ENCODE data around the gene FRY.

Gene FRY

DNA sequence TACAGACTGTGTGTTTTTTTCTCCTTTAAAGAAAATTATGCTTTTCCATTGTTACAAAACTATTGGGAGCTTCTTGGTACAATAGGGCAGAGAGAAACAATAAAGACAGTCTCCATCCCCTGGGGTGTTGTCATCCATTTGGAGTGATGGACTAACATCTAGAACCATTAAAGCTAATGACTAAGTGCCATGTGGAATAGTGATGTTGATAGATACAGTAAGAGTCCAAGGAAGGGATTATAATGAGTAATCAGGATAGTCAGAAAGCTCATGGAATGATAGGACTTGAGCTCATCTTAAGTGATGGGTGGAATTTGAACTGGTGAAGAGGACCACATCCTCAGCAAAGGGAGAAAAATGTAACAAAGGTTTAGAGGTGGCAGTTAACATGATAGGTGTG lies 24.1 kb upstream of the FRY start:
- TF ChIP-seq, protein P1, sequence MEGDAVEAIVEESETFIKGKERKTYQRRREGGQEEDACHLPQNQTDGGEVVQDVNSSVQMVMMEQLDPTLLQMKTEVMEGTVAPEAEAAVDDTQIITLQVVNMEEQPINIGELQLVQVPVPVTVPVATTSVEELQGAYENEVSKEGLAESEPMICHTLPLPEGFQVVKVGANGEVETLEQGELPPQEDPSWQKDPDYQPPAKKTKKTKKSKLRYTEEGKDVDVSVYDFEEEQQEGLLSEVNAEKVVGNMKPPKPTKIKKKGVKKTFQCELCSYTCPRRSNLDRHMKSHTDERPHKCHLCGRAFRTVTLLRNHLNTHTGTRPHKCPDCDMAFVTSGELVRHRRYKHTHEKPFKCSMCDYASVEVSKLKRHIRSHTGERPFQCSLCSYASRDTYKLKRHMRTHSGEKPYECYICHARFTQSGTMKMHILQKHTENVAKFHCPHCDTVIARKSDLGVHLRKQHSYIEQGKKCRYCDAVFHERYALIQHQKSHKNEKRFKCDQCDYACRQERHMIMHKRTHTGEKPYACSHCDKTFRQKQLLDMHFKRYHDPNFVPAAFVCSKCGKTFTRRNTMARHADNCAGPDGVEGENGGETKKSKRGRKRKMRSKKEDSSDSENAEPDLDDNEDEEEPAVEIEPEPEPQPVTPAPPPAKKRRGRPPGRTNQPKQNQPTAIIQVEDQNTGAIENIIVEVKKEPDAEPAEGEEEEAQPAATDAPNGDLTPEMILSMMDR (IDR thresholded peaks at IDR 0.05) = no peak
- no peak overlapping the region for H3K27ac ChIP-seq
- no peak for DNase-seq (ENCODE audit: low spot score)
- no peak overlapping the region for H3K4me3 ChIP-seq

DNA sequence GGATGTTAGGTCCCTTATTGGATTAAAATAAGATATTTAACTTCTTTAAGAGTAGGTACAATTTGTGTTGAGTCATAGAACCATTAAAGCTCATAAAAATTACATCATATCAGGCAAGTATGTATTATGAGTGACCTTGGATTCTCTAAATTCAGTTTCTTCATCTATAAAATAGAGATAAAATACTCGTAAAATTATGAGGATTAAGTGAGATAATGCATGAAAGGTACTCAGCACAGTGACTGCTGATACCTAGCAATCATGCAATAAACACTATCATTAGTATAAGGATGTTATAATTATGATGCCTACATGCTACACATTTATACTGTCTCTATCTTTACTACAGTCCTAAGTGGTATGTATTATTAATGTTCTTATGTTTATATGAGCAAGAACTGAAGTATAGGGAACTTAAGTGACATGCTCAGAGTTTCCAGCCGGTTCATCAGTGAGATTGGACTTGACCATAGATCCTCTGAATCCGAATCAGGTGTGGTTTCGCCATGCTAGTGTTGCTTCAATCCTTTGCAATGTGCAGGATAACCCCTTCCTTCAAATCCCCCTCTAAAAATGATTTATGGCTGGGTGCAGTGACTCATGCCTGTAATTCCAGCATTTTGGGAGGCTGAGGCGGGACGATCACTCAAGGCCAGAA lies 22.9 kb upstream of the FRY start:
- H3K4me3 ChIP-seq = no peak overlapping the region
- no peak overlapping the region for H3K27ac ChIP-seq
- TF ChIP-seq, protein P1 (IDR thresholded peaks at IDR 0.05) = no peak
- no peak for DNase-seq (ENCODE audit: low spot score)

DNA sequence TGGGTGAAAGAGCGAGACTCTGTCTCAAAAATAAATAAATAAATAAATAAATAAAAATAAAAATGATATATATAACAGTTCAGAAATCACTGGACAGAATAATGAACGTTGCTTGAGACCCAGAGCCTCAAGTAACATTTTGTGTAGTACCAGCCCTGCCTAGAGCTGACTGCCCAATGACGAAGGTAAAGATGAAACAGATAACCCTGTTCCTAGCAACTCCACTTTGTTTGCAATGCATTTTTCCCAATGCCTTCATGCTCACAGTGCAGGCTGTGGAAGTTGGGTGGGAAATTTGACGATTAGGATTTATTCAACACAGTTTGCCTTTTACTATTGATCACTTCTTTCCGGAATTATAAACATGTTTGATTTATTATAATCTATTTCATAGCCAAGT lies 22.2 kb upstream of the FRY start:
- no peak overlapping the region for H3K27ac ChIP-seq
- TF ChIP-seq, protein P1 (IDR thresholded peaks at IDR 0.05) = no peak

DNA sequence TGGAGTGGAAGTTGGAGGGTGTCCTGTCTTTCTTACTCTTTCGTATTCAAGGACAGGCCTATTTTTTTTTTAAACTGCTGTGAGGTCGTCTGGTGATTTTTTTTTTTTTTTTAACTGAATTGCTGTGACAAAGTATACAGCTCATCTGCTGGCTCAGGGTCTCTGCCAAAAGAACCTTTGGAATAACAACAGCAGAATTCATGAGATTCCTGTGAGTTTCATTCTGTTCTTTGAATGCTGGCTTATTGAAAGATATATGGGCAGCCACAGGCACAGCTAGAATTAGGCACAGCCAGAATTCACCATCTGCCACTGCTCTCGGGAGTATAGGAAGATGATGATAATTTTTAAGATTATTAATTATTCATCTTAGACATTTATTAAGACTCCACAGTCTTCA lies 21.4 kb upstream of the FRY start:
- no peak for DNase-seq (ENCODE audit: low spot score)
- no peak overlapping the region for H3K27ac ChIP-seq
- TF ChIP-seq, protein P1 (IDR thresholded peaks at IDR 0.05) = no peak
- no peak overlapping the region for H3K4me3 ChIP-seq

More for the DNA sequence above, 22.2 kb upstream of the FRY start:
- no peak for DNase-seq (ENCODE audit: low spot score)
- no peak overlapping the region for H3K4me3 ChIP-seq

DNA sequence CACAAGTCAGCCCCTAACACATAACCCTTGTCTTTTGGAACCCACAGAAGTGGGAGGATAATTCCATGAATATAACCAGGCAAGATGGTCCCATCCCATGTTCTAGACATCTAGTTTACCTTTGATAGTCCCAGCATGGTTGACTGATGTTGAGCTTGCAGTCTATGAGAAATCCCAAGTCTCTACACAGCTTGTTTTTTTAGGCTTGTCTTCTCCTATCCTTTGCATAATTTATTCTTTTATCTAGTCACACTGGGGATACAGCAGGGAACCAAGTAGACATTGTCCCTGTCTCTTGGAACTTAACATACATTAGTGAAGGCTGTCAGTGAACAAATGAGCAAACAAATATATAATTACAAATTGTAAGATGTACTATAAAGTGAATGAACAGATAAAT lies 19.6 kb upstream of the FRY start:
- DNase-seq (ENCODE audit: low spot score) = no peak
- TF ChIP-seq, protein P1 (IDR thresholded peaks at IDR 0.05) = no peak
- Histone ChIP-seq H3K4me3 (no peak overlapping the region), H3K27ac (no peak overlapping the region)

DNA sequence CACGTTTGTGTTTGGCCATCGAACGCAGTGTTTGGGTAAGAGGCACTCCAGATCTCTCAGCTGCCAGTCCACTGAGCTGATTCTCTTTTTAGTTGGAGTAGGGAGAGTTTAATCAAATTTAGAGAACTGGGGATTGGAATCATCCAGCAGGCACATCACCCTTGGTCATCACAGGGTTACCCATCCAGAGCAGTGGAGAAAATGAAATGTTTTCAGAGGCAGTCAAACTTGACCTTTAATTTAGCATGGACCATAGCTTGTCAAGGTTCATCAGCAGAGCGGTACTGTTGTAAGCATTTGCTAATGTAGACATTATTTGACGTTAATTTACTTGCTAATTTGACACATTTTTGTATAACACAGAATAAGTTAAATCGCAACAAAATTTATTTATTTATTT lies 18.4 kb upstream of the FRY start:
- TF ChIP-seq, protein P1 (IDR thresholded peaks at IDR 0.05) = no peak
- Histone ChIP-seq H3K4me3 (no peak overlapping the region), H3K27ac (no peak overlapping the region)
- DNase-seq (ENCODE audit: low spot score) = no peak

DNA sequence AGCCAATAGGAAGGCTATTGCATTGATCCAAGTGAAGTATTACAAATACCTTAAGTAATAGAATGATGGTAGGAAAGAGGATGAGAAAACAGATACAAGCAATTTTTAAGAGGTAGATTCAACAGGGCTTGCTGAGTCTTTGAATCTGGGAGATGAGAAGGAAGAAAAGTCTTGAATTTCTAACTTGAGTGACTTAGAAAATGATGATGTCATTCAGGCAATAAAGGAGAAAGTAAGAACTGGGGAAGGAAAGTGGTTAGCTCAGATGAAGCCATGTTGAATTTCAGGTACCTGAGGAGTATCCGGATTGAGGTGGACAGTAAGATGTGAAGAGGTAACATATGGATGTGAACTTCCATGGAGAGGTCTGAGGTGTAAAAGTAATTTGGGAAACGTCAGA lies 15.5 kb upstream of the FRY start:
- H3K4me3 ChIP-seq = no peak overlapping the region
- no peak for DNase-seq (ENCODE audit: low spot score)
- TF ChIP-seq, protein P1 (IDR thresholded peaks at IDR 0.05) = no peak
- no peak overlapping the region for H3K27ac ChIP-seq
